HG03175 (cell line): ENCODE measurements around the gene SPSB3.
"Not testable (repeated sequence)": the region's sequence is repeated elsewhere in the genome, so short reads cannot be mapped to it uniquely, and the experiment has no call there.

Source experiments
- ATAC-seq: cut with Tn5 transposase; IDR thresholded peaks from one replicate; pipeline ENCODE4 v1.9.1; 2021; ENCODE audit warnings: mild to moderate bottlenecking, moderate library complexity; ENCODE audit not compliant: unreplicated experiment

SPSB3 gene

GRCh38 chr16:1744338-1744840, 38.0 kb downstream of the SPSB3 start:
- ATAC-seq, result no peak

GRCh38 chr16:1743376-1744337, 38.7 kb downstream of the SPSB3 start:
- no peak for ATAC-seq

- ATAC-seq, result no peak
Observed at GRCh38 chr16:1741553-1742165, 40.7 kb downstream of the SPSB3 start.

GRCh38 chr16:1740781-1741490, 41.4 kb downstream of the SPSB3 start:
- no peak for ATAC-seq

GRCh38 chr16:1740234-1740633, 42.1 kb downstream of the SPSB3 start:
- ATAC-seq, result no peak

- ATAC-seq, result no peak
Observed at GRCh38 chr16:1734816-1735215, 47.6 kb downstream of the SPSB3 start.

GRCh38 chr16:1734123-1734522, 48.2 kb downstream of the SPSB3 start:
- ATAC-seq, result no peak

GRCh38 chr16:1732551-1732987, 49.8 kb downstream of the SPSB3 start:
- not testable (repeated sequence) for ATAC-seq

GRCh38 chr16:1732071-1732470, 50.3 kb downstream of the SPSB3 start:
- no peak for ATAC-seq

GRCh38 chr16:1731603-1732002, 50.8 kb downstream of the SPSB3 start:
- ATAC-seq, result no peak

GRCh38 chr16:1731073-1731472, 51.3 kb downstream of the SPSB3 start:
- ATAC-seq, result no peak

- ATAC-seq, result no peak
Observed at GRCh38 chr16:1729445-1729844, 52.9 kb downstream of the SPSB3 start.

GRCh38 chr16:1729026-1729425, 53.3 kb downstream of the SPSB3 start:
- no peak for ATAC-seq

GRCh38 chr16:1727651-1728624, 54.4 kb downstream of the SPSB3 start:
- no peak for ATAC-seq
